Type B pancreatic cell (in vitro differentiated cells): ENCODE data around the gene GMDS. TPM values are rescaled to one million over a fixed set of nuclear protein-coding genes. Genes with fewer than 3 reads are reported as not detected.

ENCODE experiments used
- DNase-seq: peaks from one replicate; pipeline ENCODE4 v3.0.0; 2021; ENCODE audit warnings: mixed read lengths; ENCODE audit not compliant: unreplicated experiment; ENCODE audit errors: extremely low spot score
- H3K27ac Mint-ChIP-seq: 2 replicates; pipeline ENCODE4 v1.8.0; 2021; ENCODE audit warnings: mild to moderate bottlenecking, mixed read lengths
- H3K27me3 Mint-ChIP-seq: 2 replicates; pipeline ENCODE4 v1.8.0; 2021; ENCODE audit warnings: mixed read lengths
- H3K36me3 Mint-ChIP-seq: 2 replicates; pipeline ENCODE4 v1.8.0; 2021; ENCODE audit warnings: mixed read lengths
- H3K4me1 Mint-ChIP-seq: one replicate; pipeline ENCODE4 v1.8.0; 2021; ENCODE audit warnings: mixed read lengths; ENCODE audit not compliant: unreplicated experiment
- H3K4me3 Mint-ChIP-seq: 2 replicates; pipeline ENCODE4 v1.8.0; 2021; ENCODE audit warnings: mild to moderate bottlenecking, mixed read lengths
- H3K9me3 Mint-ChIP-seq: 2 replicates; pipeline ENCODE4 v1.8.0; 2021; ENCODE audit warnings: mixed read lengths
- CTCF ChIP-seq: fragments of 200-600 bp; sonication (generic); conservative IDR thresholded peaks from 2 replicates; pipeline ENCODE4 v1.5.0; 2021; ENCODE audit warnings: antibody characterized with exemption, mild to moderate bottlenecking
- total RNA-seq: library from RNA; stranded (reverse); gene quantifications from 2 replicates; pipeline ENCODE4 v1.2.1, GENCODE V29; 2021; ENCODE audit warnings: low replicate concordance

The GMDS gene
- total RNA-seq, 1 donor from 2014 or later: 41.3 TPM

- H3K4me3 Mint-ChIP-seq: no peak overlapping the region
- no peaks in the 10 kb centered on the region for H3K27me3 Mint-ChIP-seq
- H3K36me3 Mint-ChIP-seq: peaks cover under 1% of the 10 kb centered on the region
- no peak for TF ChIP-seq CTCF
- no peaks in the 10 kb centered on the region for H3K9me3 Mint-ChIP-seq
- no peak for DNase-seq
- peaks cover 4% of the 10 kb centered on the region for H3K4me1 Mint-ChIP-seq
- no peak overlapping the region for H3K27ac Mint-ChIP-seq
Measured at GRCh38 chr6:2063547-2063946, 181.9 kb downstream of the GMDS start.

- H3K9me3 Mint-ChIP-seq: no peaks in the 10 kb centered on the region
- peaks cover 4% of the 10 kb centered on the region for H3K36me3 Mint-ChIP-seq
- no peak for TF ChIP-seq CTCF
- no peak overlapping the region for H3K4me3 Mint-ChIP-seq
- no peaks in the 10 kb centered on the region for H3K27me3 Mint-ChIP-seq
- peaks cover 4% of the 10 kb centered on the region for H3K4me1 Mint-ChIP-seq
- no peak for DNase-seq
- no peak overlapping the region for H3K27ac Mint-ChIP-seq
Measured at GRCh38 chr6:2061880-2062279, 183.5 kb downstream of the GMDS start.

- Mint-ChIP-seq H3K9me3 (no peaks in the 10 kb centered on the region), H3K27me3 (peaks cover 3% of the 10 kb centered on the region), H3K36me3 (peaks cover 4% of the 10 kb centered on the region), H3K27ac (no peak overlapping the region), H3K4me3 (no peak overlapping the region), H3K4me1 (no peaks in the 10 kb centered on the region)
- no peak for DNase-seq
- TF ChIP-seq CTCF: no peak
Measured at GRCh38 chr6:2055911-2056310, 189.5 kb downstream of the GMDS start.

GRCh38 chr6:2055143-2055542, 190.3 kb downstream of the GMDS start:
- Mint-ChIP-seq H3K4me1 (no peaks in the 10 kb centered on the region), H3K36me3 (peaks cover 4% of the 10 kb centered on the region)

GRCh38 chr6:2054516-2055067, 190.8 kb downstream of the GMDS start:
- no peak overlapping the region for H3K4me3 Mint-ChIP-seq
- TF ChIP-seq CTCF: no peak
- no peaks in the 10 kb centered on the region for H3K4me1 Mint-ChIP-seq
- no peaks in the 10 kb centered on the region for H3K9me3 Mint-ChIP-seq
- H3K27me3 Mint-ChIP-seq: peaks cover 5% of the 10 kb centered on the region
- H3K27ac Mint-ChIP-seq: no peak overlapping the region
- no peak for DNase-seq
- H3K36me3 Mint-ChIP-seq: peaks cover 4% of the 10 kb centered on the region

More at GRCh38 chr6:2055143-2055542, 190.3 kb downstream of the GMDS start:
- Mint-ChIP-seq H3K27me3 (peaks cover 3% of the 10 kb centered on the region), H3K9me3 (no peaks in the 10 kb centered on the region), H3K4me3 (no peak overlapping the region), H3K27ac (no peak overlapping the region)
- no peak for TF ChIP-seq CTCF
- DNase-seq: no peak

- no peak overlapping the region for H3K27ac Mint-ChIP-seq
- H3K27me3 Mint-ChIP-seq: peaks cover 8% of the 10 kb centered on the region
- H3K36me3 Mint-ChIP-seq: peaks cover 4% of the 10 kb centered on the region
- no peak overlapping the region for H3K4me3 Mint-ChIP-seq
- no peak for DNase-seq
- no peaks in the 10 kb centered on the region for H3K9me3 Mint-ChIP-seq
- TF ChIP-seq CTCF: no peak
- H3K4me1 Mint-ChIP-seq: no peaks in the 10 kb centered on the region
Measured at GRCh38 chr6:2053691-2054090, 191.7 kb downstream of the GMDS start.
